OCI-M2 (cell line): ENCODE data around the gene ITGAX.
"Not testable (repeated sequence)": the region's sequence is repeated elsewhere in the genome, so short reads cannot be mapped to it uniquely, and the experiment has no call there.

Experiments used
- DNase-seq: peaks from one replicate; lab custom pipeline; 2025; ENCODE audit not compliant: unreplicated experiment; lab: John Stamatoyannopoulos, UW

ITGAX gene

GRCh38 chr16:31354394-31355291, at the start of gene ITGAX:
TSS of gene ITGAX (plus strand) at chr16:31355176. CDS start at chr16:31355255, 79 bp downstream.
- DNase-seq: no peak

- DNase-seq: no peak
These were observed 49.8 kb upstream of the ITGAX start for GRCh38 chr16:31305219-31305618.

- not testable (repeated sequence) for DNase-seq
These were observed 46.6 kb upstream of the ITGAX start for GRCh38 chr16:31308381-31308780.

- DNase-seq: no peak
These were observed 32.5 kb upstream of the ITGAX start for GRCh38 chr16:31322500-31322899.

GRCh38 chr16:31323959-31324629, 30.9 kb upstream of the ITGAX start:
- no peak for DNase-seq

- no peak for DNase-seq
These were observed 29.8 kb upstream of the ITGAX start for GRCh38 chr16:31325171-31325570.

- no peak for DNase-seq
These were observed 27.2 kb upstream of the ITGAX start for GRCh38 chr16:31327646-31328225.

- DNase-seq: no peak
These were observed 26.5 kb upstream of the ITGAX start for GRCh38 chr16:31328322-31329052.

- no peak for DNase-seq
These were observed 25.1 kb upstream of the ITGAX start for GRCh38 chr16:31329671-31330552.

- DNase-seq: no peak
These were observed 24.5 kb upstream of the ITGAX start for GRCh38 chr16:31330553-31330890.

GRCh38 chr16:31331141-31331764, 23.7 kb upstream of the ITGAX start:
- DNase-seq: no peak

- no peak for DNase-seq
These were observed 23.1 kb upstream of the ITGAX start for GRCh38 chr16:31331807-31332301.

- DNase-seq: no peak
These were observed 22.4 kb upstream of the ITGAX start for GRCh38 chr16:31332544-31332943.

- DNase-seq: no peak
These were observed 21.0 kb upstream of the ITGAX start for GRCh38 chr16:31333686-31334649.

GRCh38 chr16:31334934-31335333, 20.0 kb upstream of the ITGAX start:
- DNase-seq: no peak

- no peak for DNase-seq
These were observed 19.5 kb upstream of the ITGAX start for GRCh38 chr16:31335431-31335830.

- not testable (repeated sequence) for DNase-seq
These were observed 16.8 kb upstream of the ITGAX start for GRCh38 chr16:31338166-31338685.

GRCh38 chr16:31344712-31345111, 10.3 kb upstream of the ITGAX start:
- DNase-seq: no peak
